Measurements from ENCODE around the gene COL16A1.

DNA sequence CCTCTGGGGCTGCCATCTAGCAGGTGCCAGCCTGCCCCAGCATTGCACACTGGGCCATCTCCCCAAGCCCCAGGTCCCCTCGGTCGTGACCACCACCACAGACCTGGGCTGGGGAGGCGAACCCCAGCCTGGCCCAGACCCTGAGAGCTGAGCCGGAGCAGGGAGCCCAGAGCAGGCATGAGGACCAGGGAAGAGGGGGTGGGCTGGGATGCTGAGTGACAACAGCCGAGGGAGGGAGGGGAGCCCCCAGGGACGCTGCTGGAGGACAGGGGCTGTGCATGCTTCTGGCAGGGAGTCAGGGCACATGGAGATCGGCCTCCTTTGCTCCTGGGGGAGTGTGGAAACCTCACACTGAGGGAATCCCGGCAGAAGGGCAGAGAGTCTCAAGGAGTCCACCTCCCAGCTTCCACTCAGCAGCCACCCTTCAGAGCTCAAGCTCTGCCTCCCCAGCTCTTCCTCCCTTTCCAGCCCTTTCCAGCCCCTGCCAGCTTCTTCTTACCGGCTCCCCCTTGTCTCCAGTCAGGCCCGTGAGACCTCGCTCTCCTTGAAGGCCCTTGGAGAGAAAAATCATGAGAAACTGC lies 35.4 kb downstream of the COL16A1 start:
- TF ChIP-seq CTCF (IDR thresholded peaks at IDR 0.05) (no peak), POLR2A (IDR thresholded peaks at IDR 0.05) (no peak)

All from ovary (tissue), 3 donors.